NCI-H2081 treated with DMSO at 0.1 percent for 48 hours (cell line): Measurements from ENCODE around the gene BCL2L11.

Experiments
- DNase-seq: peaks from one replicate; lab custom pipeline; 2025; lab: John Stamatoyannopoulos, UW

Gene BCL2L11

GRCh38 chr2:111117598-111118480 lies 2.9 kb upstream of the BCL2L11 start:
- DNase-seq: no peak

- DNase-seq: no peak
These were observed 2.2 kb upstream of the BCL2L11 start for GRCh38 chr2:111118481-111118980.

- no peak for DNase-seq
These were observed 1.5 kb upstream of the BCL2L11 start for GRCh38 chr2:111118981-111119821.

GRCh38 chr2:111119822-111120252 lies 877 bp upstream of the BCL2L11 start:
- no peak for DNase-seq

- no peak for DNase-seq
These were observed 514 bp downstream of the BCL2L11 start for GRCh38 chr2:111121028-111121827.

- DNase-seq: peak; percentile 42
These were observed 1.3 kb downstream of the BCL2L11 start for GRCh38 chr2:111121828-111122630.

- no peak for DNase-seq
These were observed 2.1 kb downstream of the BCL2L11 start for GRCh38 chr2:111122631-111123421.

GRCh38 chr2:111123751-111124150 lies 3.0 kb downstream of the BCL2L11 start:
- no peak for DNase-seq

- DNase-seq: no peak
These were observed 5.9 kb downstream of the BCL2L11 start for GRCh38 chr2:111126581-111126980.

GRCh38 chr2:111127351-111127750 lies 6.6 kb downstream of the BCL2L11 start:
- DNase-seq: no peak

GRCh38 chr2:111128096-111128495 lies 7.4 kb downstream of the BCL2L11 start:
- DNase-seq: no peak

- DNase-seq: no peak
These were observed 12.9 kb downstream of the BCL2L11 start for GRCh38 chr2:111133603-111134002.

GRCh38 chr2:111134055-111134454 lies 13.3 kb downstream of the BCL2L11 start:
- no peak for DNase-seq

- DNase-seq: no peak
These were observed 14.7 kb downstream of the BCL2L11 start for GRCh38 chr2:111135237-111135909.

- no peak for DNase-seq
These were observed 15.2 kb downstream of the BCL2L11 start for GRCh38 chr2:111135910-111136297.

GRCh38 chr2:111138839-111139238 lies 18.1 kb downstream of the BCL2L11 start:
- no peak for DNase-seq

- peak; percentile 29 for DNase-seq
These were observed 19.1 kb downstream of the BCL2L11 start for GRCh38 chr2:111139637-111140317.

- DNase-seq: no peak
These were observed 20.1 kb downstream of the BCL2L11 start for GRCh38 chr2:111140815-111141214.

- no peak for DNase-seq
These were observed 21.4 kb downstream of the BCL2L11 start for GRCh38 chr2:111142101-111142500.
